SIG-M5 treated with dmso at 0.1 percent for 504 hours (cell line): ENCODE results near the gene FCER2.

ENCODE experiments used
- DNase-seq: peaks from one replicate; lab custom pipeline; 2025; ENCODE audit not compliant: unreplicated experiment; lab: John Stamatoyannopoulos, UW

FCER2 gene

DNA sequence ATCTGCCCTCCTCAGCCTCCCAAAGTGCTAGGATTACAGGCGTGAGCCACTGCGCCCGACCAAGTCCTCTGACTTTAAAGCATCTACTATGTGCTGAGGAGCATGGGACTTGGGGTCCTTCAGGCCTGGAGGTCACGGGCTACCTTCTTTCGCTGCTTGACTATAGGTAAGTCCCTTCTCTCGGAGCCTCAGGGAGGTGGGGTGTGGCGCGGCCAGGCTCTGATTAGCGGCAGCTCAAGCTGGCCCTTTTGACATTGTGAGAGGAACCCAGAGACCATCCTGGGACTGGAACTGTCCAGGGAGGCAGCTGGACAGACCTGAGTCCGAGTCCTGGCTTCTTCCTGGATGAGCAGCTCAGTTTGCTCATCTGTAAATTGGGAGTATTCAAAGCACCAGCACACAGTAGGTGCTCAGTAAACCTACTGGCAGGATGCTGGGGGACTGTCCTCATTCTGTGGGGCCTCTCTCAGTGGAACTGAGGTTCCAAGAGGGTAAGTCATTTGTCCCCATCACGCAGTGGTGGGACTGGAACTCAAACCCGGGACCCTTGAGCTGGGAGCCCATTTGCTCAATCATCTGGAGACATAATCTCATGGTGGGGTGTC lies 780 bp downstream of the FCER2 start:
- DNase-seq = no peak

DNA sequence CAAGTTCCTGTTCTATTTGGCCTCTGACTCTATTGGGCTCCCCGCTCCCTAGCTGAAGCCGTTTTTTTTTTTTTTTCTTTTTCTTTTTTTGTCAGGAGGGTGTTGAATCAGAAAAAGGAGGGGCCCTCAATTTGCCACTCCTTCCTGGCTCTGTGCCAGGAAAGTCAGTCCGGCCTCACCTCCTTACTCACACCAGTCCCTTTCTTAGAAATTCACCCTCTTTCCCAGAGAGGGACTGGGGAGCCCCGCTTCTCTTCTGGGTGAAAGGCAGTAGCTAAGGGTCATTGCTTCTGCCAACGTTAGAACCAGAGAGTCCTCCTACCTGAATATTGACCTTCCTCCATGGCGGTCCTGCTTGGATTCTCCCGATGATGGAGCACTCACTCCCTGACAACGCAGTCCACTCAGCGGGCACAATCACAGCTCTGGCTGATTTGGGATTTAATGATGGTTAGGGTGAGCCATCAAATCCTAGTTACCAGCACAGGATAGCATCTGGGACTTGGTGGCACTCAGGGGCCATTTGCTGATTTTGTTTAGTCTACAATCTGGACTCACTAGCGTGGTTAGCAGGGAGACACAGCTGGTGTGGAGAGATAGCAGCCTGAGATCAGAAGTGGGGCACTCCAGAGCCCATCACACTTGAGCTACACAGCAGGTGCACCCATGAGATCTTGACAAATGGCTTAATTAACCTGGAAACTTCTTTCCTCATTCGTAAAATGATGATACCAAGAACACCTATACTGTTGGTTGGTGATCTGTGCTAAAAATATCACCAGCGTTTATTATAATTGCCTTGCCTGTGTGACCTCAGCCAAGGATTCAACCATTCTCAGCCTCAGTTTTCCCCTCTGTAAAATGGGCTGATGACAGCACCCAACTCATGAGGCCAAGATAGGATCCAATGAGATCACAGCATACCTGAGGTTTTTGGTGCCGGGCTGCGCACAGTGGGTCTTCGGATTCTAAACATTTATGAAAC lies 2.2 kb downstream of the FCER2 start:
- peak; percentile 38 for DNase-seq

DNA sequence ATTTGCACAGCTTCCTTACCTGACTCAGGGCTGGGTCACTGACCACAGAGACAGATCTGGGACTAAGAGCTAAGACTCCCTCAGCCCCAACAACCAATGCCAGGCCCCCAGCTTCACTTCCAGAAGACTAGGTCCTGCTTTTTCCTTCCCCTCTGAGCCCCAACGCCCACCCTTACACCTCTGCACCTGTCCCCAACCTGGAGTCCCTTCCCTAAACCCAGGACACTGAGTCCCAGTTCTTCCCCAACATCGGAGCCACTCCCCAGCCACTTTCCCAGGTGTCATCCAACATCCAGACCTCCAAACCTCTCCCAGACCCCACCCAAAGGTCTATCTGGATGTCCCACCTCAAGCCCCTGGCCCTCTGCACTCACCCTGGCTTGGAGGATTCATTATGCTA lies 2.9 kb downstream of the FCER2 start:
- no peak for DNase-seq

DNA sequence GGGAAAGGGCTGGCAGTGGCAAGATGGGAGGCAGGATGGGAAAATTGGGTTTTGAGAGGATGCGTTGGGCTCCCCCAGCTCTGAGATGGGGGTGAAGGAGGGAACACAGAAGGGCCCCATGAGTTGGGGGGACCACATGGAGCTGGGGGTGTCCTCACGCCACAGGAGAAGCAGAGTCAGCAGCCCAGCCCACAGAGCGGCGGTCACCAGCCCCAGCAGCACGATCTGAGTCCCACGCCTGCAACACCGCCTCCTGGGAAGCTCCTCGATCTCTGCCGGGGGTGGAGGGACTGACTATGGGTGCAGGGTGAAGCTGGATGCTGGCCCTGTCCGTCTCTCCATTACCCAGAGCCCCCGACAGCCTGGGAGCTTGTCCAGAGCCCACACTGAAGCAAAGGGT lies 3.3 kb downstream of the FCER2 start:
- DNase-seq = no peak

DNA sequence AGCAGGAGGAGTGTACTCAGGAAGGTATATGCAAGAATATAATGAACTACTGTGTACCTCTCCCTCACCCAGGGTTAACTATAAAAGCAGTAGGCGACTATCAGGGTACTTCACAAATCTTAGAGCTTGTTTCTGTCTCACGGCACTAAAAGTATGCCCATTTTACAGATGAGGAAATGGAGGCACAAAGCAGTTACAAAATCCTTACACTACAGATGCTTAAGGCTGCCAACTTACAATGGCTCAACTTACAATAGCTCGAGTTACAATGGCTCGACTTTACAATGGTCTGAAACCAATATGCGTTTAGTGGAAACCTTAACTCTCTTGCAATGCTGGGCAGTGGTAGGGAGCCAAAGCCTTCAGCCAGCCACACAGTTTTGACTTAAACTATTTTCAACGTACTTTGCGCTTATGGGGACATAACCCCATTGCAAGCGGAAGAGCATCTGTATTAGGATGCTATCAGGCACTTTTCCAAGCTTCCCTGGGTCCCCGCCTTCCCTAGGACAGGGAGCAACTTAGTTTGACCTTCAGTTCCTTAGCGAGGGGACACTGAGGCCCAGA lies 4.1 kb downstream of the FCER2 start:
- DNase-seq = no peak

DNA sequence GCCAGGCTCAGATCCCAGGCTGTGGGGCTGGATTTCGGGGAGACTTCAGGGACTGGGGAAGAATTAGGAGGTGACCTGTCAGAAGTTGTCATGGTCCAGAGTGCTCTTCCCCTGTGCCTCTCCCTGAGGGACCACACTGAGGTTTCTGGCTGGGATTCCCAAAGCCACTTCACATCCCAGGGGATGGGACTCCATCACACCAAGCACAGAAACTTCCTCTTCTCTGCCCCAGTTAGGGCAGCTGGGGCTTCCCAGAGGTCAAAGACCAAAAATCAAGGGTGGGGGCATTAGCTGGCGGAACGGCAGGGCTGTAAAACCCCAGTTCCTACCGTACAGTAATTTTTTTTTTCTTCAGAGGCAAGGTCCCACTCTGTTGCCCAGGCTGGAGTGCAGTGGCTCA lies 7.4 kb downstream of the FCER2 start:
- no peak for DNase-seq

DNA sequence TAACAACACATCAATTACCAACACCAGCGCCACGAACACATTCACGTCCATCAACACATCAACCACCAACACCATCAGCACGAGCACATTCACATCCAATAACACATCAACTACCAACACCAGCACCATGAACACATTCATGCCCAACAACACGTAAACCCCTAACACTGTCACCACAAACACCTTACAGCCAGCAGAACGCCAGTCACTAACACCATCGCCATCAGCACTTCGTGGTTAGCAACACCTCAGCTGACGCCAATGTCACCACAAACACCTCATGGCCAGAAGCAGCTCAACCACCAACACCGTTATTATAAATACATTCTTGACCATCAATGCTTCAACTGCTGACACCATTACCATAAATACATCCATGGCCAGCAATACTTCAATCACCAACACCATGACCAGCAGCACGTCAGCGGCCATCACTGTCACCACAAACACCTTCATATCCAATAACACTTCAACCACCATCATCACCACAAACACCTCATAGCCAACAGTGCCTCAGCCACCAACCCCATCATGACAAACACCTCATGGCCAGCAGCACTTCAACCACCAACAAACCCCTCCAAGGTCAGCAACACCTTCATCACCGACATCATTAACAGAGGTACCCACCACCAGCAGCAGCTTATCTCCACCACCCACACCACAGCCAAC lies 9.4 kb downstream of the FCER2 start:
- DNase-seq = no peak

DNA sequence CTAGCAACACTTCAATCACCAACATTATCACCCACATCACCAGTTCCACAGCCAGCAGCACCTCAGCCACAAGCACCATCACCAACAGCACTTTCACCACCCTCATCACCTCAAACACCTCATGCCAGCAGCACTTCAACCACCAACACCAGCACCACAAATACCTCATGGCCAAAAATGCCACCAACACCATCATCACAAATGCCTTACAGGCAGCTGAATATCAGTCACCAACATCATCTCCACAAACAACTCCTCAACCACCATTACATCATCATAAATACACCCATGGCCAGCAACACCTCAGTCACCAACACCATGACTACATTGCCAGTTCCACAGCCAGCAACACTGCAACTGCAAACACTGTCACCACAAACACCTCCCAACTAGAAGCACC lies 10.4 kb downstream of the FCER2 start:
- no peak for DNase-seq

DNA sequence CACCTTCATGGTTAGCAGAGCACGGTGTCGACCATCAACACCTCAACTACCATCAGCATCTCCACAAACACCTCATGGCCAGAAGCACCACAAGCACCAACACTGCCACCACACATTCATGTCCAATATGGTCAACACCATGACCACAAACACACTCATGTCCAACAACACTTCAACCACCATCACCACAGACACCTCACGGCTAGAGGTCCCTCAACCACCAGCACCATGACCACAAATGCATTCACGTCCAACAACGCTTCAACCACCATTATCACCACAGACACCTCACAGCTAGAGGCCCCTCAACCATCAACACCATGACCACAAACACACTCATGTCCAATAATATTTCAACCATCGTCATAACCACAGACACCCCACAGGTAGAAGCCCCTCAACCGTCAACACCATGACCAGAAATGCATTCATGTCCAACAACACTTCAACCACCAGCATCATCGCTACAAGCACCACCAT lies 11.1 kb downstream of the FCER2 start:
- no peak for DNase-seq

DNA sequence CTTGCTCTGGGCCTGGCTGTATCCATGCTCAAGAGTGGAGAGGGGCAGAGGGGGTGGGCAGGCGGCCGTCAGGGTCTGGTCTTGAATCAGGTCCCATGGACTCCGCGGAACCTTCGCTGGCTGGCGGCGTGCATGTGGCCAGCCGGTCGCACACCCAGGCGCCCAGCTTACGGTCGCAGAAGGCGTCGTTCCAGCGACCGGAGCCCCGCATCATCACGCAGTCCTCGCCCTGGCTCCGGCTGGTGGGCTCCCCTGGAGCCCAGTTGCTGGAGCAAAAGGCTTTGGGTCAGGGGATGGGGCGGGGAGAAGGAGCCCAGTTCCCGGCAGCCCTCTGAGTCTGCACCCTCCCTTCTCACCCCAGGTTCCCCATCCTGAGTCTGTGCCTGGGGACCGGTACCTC lies 12.8 kb downstream of the FCER2 start:
- no peak for DNase-seq

DNA sequence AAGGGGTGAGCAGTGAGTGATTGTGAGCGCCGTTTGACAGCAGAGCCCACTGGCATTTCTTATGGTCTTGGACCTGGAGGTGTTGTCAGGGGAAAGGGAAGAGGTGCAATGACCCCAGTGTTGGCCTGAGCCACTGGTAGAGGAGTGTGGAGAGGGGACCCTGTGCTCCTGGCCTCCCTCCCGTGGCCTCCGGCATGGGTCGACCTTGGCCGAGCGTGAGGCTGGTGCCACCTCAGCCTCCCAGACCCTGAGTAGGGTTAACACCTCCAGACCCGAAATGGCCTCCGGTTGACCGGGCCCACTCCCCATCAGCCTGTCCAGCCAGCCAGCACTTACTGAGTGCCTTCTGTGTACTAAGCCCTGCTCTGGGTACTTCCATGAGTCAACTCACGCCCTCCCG lies 14.8 kb downstream of the FCER2 start:
- no peak for DNase-seq

DNA sequence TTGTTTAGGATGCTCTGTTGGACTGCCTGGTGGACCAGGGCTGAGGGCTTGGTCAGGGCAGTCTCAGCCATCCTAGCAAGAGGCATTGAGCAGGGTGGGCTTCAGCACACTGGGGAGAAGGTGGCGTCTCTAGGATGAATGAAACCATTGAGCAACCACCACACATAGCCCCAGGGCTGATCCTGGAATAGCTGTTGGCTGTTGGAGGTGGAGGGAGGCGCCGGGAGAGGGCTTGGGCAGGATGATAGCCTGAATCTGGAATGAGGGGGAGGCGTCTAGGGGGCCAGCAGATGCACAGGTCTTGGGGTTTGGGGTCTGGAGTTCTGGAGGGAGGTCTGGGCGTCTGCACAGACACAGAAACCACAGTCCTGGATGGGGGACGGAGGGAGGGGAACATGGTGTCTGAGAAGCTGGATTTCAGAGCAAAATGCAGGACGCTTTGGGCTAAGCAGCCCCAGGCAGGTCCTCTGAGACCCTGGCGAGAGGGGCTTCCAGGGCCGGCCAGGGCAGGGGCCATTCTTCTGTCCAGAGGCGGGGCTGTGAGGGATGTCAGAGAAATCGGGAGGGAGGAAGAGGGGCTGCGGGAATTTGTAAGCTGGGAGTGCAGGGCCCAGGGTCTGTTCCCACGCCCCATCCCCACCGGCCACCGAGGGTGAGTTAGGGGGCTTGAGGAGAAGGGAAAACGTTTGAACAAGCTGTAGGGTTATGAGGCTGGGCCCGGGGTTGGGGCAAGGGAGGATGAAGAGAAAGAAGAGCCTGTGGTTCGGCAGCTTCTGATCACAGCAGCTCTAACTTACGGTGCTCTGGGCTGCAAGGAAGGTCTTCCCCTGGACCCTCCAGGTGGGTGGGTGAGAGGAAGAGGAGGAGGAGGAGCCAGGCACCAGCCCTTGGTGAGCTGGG lies 16.1 kb downstream of the FCER2 start:
- no peak for DNase-seq

DNA sequence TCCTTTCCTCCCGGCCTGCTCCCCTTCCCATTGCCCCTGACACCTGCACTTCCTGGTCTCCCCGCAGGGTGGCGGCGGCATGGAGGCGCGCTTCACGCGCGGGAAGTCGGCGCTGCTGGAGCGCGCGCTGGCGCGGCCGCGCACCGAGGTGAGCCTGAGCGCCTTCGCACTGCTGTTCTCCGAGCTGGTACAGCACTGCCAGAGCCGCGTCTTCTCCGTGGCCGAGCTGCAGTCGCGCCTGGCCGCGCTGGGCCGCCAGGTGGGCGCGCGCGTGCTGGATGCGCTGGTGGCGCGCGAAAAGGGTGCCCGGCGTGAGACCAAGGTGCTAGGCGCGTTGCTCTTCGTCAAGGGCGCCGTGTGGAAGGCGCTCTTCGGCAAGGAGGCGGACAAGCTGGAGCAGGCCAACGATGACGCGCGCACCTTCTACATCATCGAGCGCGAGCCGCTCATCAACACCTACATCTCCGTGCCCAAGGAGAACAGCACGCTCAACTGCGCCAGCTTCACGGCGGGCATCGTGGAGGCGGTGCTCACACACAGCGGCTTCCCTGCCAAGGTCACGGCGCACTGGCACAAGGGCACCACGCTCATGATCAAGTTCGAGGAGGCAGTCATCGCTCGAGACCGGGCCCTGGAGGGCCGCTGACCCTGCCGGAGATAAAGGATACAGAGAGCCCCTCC lies 19.6 kb downstream of the FCER2 start:
- DNase-seq = no peak

DNA sequence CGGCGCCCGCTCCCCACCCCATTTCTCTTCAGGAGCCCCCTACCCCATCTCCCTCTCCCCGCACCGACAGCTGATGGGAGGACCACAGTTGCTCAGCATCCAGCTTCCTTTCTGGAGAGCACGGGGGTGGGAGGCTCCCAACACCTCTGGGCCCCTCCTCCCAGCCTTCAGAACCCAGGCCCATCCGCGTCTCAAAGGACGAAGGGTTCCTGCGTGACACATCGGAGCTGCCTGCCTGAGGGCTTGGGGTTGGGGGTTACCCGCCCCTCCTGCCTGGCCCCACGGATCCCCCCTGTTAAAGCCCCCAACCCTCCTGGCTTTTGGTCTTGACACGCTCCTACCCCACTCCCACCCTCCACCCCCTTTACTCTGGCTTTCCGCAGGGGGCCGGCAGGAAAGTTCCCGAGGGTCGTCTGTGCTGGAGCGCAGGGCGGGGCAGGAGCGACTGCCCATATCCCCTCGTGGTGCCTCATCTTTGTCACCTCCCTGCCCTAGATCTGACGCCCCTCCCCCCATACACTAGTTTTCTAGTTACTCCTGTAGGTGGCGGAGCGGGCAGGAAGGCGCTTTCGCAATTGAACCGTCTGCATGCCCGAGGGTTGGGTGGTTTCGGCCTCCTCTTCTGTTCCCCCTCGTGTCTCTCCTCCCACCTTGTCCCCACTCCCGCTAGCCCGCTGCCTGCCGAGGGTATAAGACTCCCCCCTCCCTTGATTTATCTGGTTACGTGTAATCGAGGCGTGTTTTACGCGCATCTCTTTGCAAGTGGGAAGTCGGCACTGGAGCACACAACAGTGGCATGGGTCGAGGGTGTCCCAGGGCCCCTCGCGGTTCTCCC lies 20.4 kb downstream of the FCER2 start:
- DNase-seq = peak; percentile 95

DNA sequence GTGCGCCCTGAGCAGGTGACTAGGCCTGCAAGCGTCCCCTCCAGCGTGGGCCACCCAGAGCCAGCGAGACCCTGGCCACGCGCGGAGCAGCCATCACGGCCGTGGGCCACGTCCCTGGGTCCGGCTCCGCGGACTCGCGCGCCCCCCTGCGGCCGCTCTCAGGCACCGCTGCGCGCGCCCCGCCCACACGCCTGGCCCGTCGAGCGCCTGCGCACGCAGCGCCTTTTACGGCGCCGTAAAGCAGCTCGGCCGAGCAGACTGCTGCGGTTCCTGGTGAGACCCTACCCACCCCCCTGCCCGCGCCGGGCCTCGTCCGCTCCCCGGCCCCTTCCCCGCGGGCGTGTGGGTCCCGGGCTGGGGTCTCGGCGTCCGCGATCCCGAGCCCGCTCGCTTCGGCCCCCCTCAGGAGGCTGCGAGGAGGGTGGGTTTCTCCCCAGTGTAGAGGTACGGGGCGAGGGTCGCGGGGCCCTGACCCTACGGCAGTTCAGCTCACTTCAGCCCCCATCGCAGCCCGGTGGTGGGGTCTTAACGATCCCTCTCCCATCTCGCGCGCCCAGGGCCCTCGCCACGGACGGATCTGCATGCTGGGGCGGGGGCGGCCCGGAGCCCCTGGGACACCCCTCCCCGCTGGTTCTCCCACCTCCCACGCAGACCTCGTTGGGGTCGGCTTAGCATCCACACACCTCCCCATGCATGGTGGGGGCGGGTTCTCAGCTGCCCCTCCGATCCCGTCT lies 21.2 kb downstream of the FCER2 start, which contains the start of gene TRAPPC5:
TRAPPC5 (plus strand) TSS at position 228 of the 734 bp plus-strand sequence. CDS start 1,421 bp downstream, outside the sequence.
- DNase-seq = peak; percentile 47

DNA sequence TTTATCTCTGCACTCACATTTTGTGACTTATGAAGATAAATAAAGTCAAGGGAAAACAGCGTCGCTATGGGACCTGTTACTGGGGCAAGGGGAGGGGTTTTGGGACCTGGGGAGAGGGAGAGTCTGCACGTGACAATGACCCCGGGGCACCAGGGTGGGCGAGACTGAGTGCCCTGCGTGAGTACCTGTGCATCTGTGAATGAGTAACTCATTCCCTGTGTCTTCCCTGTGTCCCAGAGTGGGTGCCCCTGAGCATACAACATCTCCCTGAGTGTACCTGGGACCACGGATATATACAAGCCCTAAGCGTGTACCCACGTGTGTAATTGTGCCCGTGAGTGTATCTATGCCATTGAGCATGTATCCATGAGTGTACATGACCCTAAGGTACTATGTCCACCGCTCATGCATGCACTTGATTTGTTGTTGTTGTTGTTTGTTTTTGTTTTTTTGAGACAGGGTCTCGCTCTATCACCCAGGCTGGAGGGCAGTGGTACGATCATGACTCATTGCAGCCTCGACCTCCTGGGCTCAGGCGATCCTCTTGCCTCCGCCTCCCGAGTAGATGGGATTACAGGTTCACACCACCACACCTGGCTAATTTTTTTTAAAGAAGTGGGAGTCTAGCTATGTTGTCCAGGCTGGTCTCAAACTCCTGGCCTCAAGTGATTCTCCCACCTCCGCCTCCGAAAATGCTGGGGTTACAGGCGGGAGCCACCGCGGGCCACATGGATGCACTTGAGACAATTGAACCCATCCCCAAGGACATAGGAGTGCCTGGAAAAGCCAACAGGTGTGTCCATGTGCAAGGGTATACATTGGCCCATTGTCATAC lies 21.9 kb downstream of the FCER2 start:
- DNase-seq = no peak
